HepG2 (cell line): ENCODE measurements around the gene NBPF1. TPM values are rescaled to one million over a fixed set of nuclear protein-coding genes. Genes with fewer than 3 reads are reported as not detected.

Source experiments
- FOXJ3 ChIP-seq: sonication (generic); formaldehyde crosslinking; IDR thresholded peaks from 2 replicates; pipeline ENCODE4 v1.4.0; 2020; ENCODE audit warnings: missing genetic modification reagents, mild to moderate bottlenecking, borderline replicate concordance
- GFI1 ChIP-seq: sonication (generic); formaldehyde crosslinking; IDR thresholded peaks from 2 replicates; pipeline ENCODE4 v1.5.0; 2020; ENCODE audit warnings: missing genetic modification reagents, mild to moderate bottlenecking, borderline replicate concordance
- HNRNPLL ChIP-seq: fragments of 200-400 bp; formaldehyde crosslinking; IDR thresholded peaks from 2 replicates; pipeline ENCODE4 v1.6.1; 2017; ENCODE audit warnings: mild to moderate bottlenecking, low read depth, low read length; ENCODE audit not compliant: poor library complexity, severe bottlenecking
- KDM3A ChIP-seq: IDR thresholded peaks from 2 replicates; pipeline ENCODE4 v1.6.1; 2018; ENCODE audit warnings: low read depth, missing compliant biosample characterization
- SMAD3 ChIP-seq: sonication (generic); formaldehyde crosslinking; IDR thresholded peaks from 2 replicates; pipeline ENCODE4 v1.4.0; 2020; ENCODE audit warnings: missing genetic modification reagents
- ZBTB7B ChIP-seq: sonication (generic); formaldehyde crosslinking; IDR thresholded peaks from 2 replicates; pipeline ENCODE4 v1.4.0; 2020; ENCODE audit warnings: missing genetic modification reagents
- ZNF205 ChIP-seq: IDR thresholded peaks from 2 replicates; pipeline ENCODE4 v1.6.1; 2018; ENCODE audit warnings: missing biosample characterization, missing genetic modification reagents
- ZNF777 ChIP-seq: sonication (generic); formaldehyde crosslinking; IDR thresholded peaks from 2 replicates; pipeline ENCODE4 v1.4.0; 2020; ENCODE audit warnings: missing genetic modification reagents
- polyA plus RNA-seq, 8 experiments: library from polyadenylated mRNA; depleted of rRNA in 3 of 8; stranded (reverse) in 7 of 8; unstranded in 1 of 8; fragments of >200 nt; fragmentation: Illumina TruSeq in 4 of 8; extraction: Trizol in 4 of 8; gene quantifications; 2 replicates each; pipeline versions ENCODE4 v1.2.1 to v1.2.3, GENCODE V29; 2011 to 2016; ENCODE audit warnings: low read depth in 4 of 8, missing spikeins in 1 of 8, mixed read lengths in 1 of 8; ENCODE audit not compliant: insufficient read depth in 1 of 8
- total RNA-seq, 5 experiments: library from RNA; depleted of rRNA; stranded (reverse); fragments of >200 nt; fragmentation: Illumina TruSeq; extraction: Trizol; gene quantifications; 2 replicates each; pipeline ENCODE4 v1.2.3, GENCODE V29; 2016; ENCODE audit warnings: low read depth in 1 of 5
- TF ChIP-seq, protein P1 (sequence below): IDR thresholded peaks from 2 replicates; pipeline ENCODE4 v1.6.1; 2016; ENCODE audit warnings: missing compliant biosample characterization, missing genetic modification reagents, borderline replicate concordance
- TF ChIP-seq, protein P2 (sequence below): sonication (generic); formaldehyde crosslinking; IDR thresholded peaks from 2 replicates; pipeline ENCODE4 v1.4.0; 2020; ENCODE audit warnings: mild to moderate bottlenecking, missing genetic modification reagents
- TF ChIP-seq, protein P3 (sequence below): sonication (generic); formaldehyde crosslinking; IDR thresholded peaks from 2 replicates; pipeline ENCODE4 v1.4.0; 2020; ENCODE audit warnings: missing genetic modification reagents
- TF ChIP-seq, protein P4 (sequence below), 2 experiments: sonication (generic) in 1 of 2; formaldehyde crosslinking in 1 of 2; IDR thresholded peaks; 2 replicates each; pipeline versions ENCODE4 v1.4.0 to v1.6.1; 2018 to 2020; ENCODE audit warnings: missing genetic modification reagents in 2 of 2, borderline replicate concordance in 1 of 2, low read depth in 1 of 2, mild to moderate bottlenecking in 1 of 2, missing biosample characterization in 1 of 2
- TF ChIP-seq, protein P5 (sequence below): sonication (generic); formaldehyde crosslinking; conservative IDR thresholded peaks from 2 replicates; pipeline ENCODE4 v1.8.0; 2022; ENCODE audit warnings: mild to moderate bottlenecking, moderate library complexity, missing genetic modification reagents

NBPF1 gene
- total and polyA plus RNA-seq, 2 of the 13 experiments (the other 11 are each of a cell fraction or from before 2014, with no cell fraction given), result 30.3 to 35.6 TPM

DNA sequence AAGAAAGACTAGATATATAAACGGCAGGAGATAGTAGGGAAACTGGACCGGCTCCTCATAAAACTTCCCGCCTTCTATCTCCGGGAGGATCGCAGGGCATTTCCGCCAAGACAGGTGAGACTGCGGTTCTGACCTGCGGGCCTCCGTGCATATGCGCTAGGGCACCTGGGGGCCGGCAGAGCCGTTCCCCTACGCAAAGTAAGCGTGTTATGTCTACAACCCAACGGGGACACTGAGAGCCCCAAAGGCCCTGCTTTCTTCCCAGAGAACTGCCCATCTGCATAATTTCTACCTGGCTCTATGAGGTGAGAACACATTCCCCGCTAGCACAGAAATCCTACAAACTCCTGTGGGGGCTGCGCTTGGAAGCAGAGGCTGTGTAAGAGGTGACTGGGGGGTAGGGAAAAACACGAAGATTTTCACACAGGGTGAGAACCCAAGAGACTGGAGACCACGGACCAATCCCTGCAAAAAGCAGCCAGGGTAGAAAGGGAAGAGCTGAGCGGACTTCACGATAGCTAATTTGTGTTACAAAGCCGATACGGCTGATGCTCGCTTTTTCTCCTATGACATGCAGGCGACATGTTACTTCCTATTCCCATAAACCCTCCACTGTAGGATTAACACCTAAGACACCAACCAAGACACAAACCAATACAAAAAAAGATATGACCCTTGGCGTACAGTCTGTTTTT lies 99.8 kb downstream of the NBPF1 start (continued):
- TF ChIP-seq, protein P1, sequence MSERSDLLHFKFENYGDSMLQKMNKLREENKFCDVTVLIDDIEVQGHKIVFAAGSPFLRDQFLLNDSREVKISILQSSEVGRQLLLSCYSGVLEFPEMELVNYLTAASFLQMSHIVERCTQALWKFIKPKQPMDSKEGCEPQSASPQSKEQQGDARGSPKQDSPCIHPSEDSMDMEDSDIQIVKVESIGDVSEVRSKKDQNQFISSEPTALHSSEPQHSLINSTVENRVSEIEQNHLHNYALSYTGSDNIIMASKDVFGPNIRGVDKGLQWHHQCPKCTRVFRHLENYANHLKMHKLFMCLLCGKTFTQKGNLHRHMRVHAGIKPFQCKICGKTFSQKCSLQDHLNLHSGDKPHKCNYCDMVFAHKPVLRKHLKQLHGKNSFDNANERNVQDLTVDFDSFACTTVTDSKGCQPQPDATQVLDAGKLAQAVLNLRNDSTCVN, result peak; percentile 9; the same call in 1 of the 2 replicates
- TF ChIP-seq, protein P2, sequence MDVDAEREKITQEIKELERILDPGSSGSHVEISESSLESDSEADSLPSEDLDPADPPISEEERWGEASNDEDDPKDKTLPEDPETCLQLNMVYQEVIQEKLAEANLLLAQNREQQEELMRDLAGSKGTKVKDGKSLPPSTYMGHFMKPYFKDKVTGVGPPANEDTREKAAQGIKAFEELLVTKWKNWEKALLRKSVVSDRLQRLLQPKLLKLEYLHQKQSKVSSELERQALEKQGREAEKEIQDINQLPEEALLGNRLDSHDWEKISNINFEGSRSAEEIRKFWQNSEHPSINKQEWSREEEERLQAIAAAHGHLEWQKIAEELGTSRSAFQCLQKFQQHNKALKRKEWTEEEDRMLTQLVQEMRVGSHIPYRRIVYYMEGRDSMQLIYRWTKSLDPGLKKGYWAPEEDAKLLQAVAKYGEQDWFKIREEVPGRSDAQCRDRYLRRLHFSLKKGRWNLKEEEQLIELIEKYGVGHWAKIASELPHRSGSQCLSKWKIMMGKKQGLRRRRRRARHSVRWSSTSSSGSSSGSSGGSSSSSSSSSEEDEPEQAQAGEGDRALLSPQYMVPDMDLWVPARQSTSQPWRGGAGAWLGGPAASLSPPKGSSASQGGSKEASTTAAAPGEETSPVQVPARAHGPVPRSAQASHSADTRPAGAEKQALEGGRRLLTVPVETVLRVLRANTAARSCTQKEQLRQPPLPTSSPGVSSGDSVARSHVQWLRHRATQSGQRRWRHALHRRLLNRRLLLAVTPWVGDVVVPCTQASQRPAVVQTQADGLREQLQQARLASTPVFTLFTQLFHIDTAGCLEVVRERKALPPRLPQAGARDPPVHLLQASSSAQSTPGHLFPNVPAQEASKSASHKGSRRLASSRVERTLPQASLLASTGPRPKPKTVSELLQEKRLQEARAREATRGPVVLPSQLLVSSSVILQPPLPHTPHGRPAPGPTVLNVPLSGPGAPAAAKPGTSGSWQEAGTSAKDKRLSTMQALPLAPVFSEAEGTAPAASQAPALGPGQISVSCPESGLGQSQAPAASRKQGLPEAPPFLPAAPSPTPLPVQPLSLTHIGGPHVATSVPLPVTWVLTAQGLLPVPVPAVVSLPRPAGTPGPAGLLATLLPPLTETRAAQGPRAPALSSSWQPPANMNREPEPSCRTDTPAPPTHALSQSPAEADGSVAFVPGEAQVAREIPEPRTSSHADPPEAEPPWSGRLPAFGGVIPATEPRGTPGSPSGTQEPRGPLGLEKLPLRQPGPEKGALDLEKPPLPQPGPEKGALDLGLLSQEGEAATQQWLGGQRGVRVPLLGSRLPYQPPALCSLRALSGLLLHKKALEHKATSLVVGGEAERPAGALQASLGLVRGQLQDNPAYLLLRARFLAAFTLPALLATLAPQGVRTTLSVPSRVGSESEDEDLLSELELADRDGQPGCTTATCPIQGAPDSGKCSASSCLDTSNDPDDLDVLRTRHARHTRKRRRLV (CRISPR knock-in tag), result peak; percentile 99
- TF ChIP-seq ZNF205 (peak; percentile 48; the same call in 1 of the 2 replicates), ZNF777 (CRISPR knock-in tag) (peak; percentile 33; the same call in 1 of the 2 replicates), HNRNPLL (peak; percentile 35), KDM3A (CRISPR knock-in tag) (0 out of 2 replicates have a peak, but pooled peaks have one; percentile 62), ZBTB7B (0 out of 2 replicates have a peak, but pooled peaks have one; percentile 44), GFI1 (CRISPR knock-in tag) (peak; percentile 58; the same call in 1 of the 2 replicates), FOXJ3 (CRISPR knock-in tag) (peak; percentile 44; the same call in 1 of the 2 replicates), SMAD3 (CRISPR knock-in tag) (peak; percentile 81; the same call in 1 of the 2 replicates)
- TF ChIP-seq, protein P3, sequence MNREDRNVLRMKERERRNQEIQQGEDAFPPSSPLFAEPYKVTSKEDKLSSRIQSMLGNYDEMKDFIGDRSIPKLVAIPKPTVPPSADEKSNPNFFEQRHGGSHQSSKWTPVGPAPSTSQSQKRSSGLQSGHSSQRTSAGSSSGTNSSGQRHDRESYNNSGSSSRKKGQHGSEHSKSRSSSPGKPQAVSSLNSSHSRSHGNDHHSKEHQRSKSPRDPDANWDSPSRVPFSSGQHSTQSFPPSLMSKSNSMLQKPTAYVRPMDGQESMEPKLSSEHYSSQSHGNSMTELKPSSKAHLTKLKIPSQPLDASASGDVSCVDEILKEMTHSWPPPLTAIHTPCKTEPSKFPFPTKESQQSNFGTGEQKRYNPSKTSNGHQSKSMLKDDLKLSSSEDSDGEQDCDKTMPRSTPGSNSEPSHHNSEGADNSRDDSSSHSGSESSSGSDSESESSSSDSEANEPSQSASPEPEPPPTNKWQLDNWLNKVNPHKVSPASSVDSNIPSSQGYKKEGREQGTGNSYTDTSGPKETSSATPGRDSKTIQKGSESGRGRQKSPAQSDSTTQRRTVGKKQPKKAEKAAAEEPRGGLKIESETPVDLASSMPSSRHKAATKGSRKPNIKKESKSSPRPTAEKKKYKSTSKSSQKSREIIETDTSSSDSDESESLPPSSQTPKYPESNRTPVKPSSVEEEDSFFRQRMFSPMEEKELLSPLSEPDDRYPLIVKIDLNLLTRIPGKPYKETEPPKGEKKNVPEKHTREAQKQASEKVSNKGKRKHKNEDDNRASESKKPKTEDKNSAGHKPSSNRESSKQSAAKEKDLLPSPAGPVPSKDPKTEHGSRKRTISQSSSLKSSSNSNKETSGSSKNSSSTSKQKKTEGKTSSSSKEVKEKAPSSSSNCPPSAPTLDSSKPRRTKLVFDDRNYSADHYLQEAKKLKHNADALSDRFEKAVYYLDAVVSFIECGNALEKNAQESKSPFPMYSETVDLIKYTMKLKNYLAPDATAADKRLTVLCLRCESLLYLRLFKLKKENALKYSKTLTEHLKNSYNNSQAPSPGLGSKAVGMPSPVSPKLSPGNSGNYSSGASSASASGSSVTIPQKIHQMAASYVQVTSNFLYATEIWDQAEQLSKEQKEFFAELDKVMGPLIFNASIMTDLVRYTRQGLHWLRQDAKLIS (CRISPR knock-in tag), result peak; percentile 85; the same call in 1 of the 2 replicates
- TF ChIP-seq, protein P4, sequence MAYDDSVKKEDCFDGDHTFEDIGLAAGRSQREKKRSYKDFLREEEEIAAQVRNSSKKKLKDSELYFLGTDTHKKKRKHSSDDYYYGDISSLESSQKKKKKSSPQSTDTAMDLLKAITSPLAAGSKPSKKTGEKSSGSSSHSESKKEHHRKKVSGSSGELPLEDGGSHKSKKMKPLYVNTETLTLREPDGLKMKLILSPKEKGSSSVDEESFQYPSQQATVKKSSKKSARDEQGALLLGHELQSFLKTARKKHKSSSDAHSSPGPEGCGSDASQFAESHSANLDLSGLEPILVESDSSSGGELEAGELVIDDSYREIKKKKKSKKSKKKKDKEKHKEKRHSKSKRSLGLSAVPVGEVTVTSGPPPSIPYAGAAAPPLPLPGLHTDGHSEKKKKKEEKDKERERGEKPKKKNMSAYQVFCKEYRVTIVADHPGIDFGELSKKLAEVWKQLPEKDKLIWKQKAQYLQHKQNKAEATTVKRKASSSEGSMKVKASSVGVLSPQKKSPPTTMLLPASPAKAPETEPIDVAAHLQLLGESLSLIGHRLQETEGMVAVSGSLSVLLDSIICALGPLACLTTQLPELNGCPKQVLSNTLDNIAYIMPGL (CRISPR knock-in tag; IDR thresholded peaks at IDR 0.05; ENCODE audit: borderline replicate concordance in 1 of 2, low read depth in 1 of 2), result peak in 1 of 2 experiments; percentile 15; a peak in 2 of 4 replicates
- TF ChIP-seq, protein P5, sequence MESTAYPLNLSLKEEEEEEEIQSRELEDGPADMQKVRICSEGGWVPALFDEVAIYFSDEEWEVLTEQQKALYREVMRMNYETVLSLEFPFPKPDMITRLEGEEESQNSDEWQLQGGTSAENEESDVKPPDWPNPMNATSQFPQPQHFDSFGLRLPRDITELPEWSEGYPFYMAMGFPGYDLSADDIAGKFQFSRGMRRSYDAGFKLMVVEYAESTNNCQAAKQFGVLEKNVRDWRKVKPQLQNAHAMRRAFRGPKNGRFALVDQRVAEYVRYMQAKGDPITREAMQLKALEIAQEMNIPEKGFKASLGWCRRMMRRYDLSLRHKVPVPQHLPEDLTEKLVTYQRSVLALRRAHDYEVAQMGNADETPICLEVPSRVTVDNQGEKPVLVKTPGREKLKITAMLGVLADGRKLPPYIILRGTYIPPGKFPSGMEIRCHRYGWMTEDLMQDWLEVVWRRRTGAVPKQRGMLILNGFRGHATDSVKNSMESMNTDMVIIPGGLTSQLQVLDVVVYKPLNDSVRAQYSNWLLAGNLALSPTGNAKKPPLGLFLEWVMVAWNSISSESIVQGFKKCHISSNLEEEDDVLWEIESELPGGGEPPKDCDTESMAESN (CRISPR knock-in tag), result peak; percentile 51; the same call in 1 of the 2 replicates
